A673 (cell line): ENCODE data around the gene EGLN3. TPM values are rescaled to one million over a fixed set of nuclear protein-coding genes. Genes with fewer than 3 reads are reported as not detected.

Source experiments
- BruUV-seq: library from RNA; stranded (reverse); fragments of 400-500 nt; replicated peaks from 2 replicates; lab custom pipeline; 2021; lab: Mats Ljungman, UMichigan
- CTCF ChIA-PET: fragments of 300-600 bp; sonication (Branson Sonifier 250); formaldehyde crosslinking; loops from one replicate; lab custom pipeline; 2022; ENCODE audit warnings: antibody characterized with exemption; lab: Charles Lee
- POLR2A ChIA-PET: fragments of 300-600 bp; sonication (Branson Sonifier 250); formaldehyde crosslinking; loops from one replicate; lab custom pipeline; 2022; ENCODE audit warnings: antibody characterized with exemption; ENCODE audit not compliant: low non-redundant PET; lab: Charles Lee
- DNase-seq: peaks from one replicate; pipeline ENCODE4 v3.0.0-alpha.2; 2015; ENCODE audit warnings: low spot score
- H3K27ac ChIP-seq: fragments of 200-600 bp; sonication (generic); 2 replicates; pipeline ENCODE4 v1.5.1; 2016; ENCODE audit warnings: mixed run types, low read depth, mild to moderate bottlenecking, mixed read lengths, antibody characterized with exemption, low read length; ENCODE audit not compliant: poor library complexity, severe bottlenecking
- H3K27me3 ChIP-seq: fragments of 200-600 bp; sonication (generic); replicated peaks from 2 replicates; pipeline ENCODE4 v1.6.1; 2017; ENCODE audit warnings: mixed run types, low read depth, mild to moderate bottlenecking, mixed read lengths, antibody characterized with exemption, low read length; ENCODE audit not compliant: insufficient read depth, poor library complexity
- H3K36me3 ChIP-seq: fragments of 200-600 bp; sonication (generic); 2 replicates; pipeline ENCODE4 v1.6.1; 2016; ENCODE audit warnings: mixed run types, mild to moderate bottlenecking, mixed read lengths, antibody characterized with exemption, low read length; ENCODE audit not compliant: insufficient read depth, poor library complexity, severe bottlenecking
- H3K4me1 ChIP-seq: fragments of 200-600 bp; sonication (generic); 2 replicates; pipeline ENCODE4 v1.6.1; 2017; ENCODE audit warnings: mixed run types, mild to moderate bottlenecking, mixed read lengths, antibody characterized with exemption, low read length; ENCODE audit not compliant: insufficient read depth, poor library complexity, severe bottlenecking
- H3K4me3 ChIP-seq: fragments of 200-600 bp; sonication (generic); 2 replicates; pipeline ENCODE4 v1.5.1; 2016; ENCODE audit warnings: low read depth, mixed run types, mild to moderate bottlenecking, mixed read lengths, low read length; ENCODE audit not compliant: poor library complexity, severe bottlenecking
- H3K9me3 ChIP-seq: fragments of 200-600 bp; sonication (generic); 2 replicates; pipeline ENCODE4 v1.6.1; 2016; ENCODE audit warnings: mixed run types, low read depth, mild to moderate bottlenecking, mixed read lengths, antibody characterized with exemption, low read length; ENCODE audit not compliant: poor library complexity, severe bottlenecking
- CTCF ChIP-seq: fragments of 300-800, 200-600 bp; sonication (generic); conservative IDR thresholded peaks from 2 replicates; pipeline ENCODE4 v1.5.1; 2017; ENCODE audit warnings: low read depth, mild to moderate bottlenecking, antibody characterized with exemption, low read length, moderate library complexity, mixed read lengths
- EZH2 ChIP-seq: fragments of 200-600 bp; sonication (generic); IDR thresholded peaks from 2 replicates; pipeline ENCODE4 v1.6.1; 2017; ENCODE audit warnings: borderline replicate concordance, low read depth, mild to moderate bottlenecking, mixed read lengths, antibody characterized with exemption, low read length; ENCODE audit not compliant: poor library complexity, severe bottlenecking
- intact Hi-C: fragments of 100-400 bp; cut with micrococcal nuclease; formaldehyde crosslinking; loops from one replicate; pipeline ENCODE4 v1.10.0; 2022; ENCODE audit not compliant: unreplicated experiment
- total RNA-seq: library from RNA; stranded (reverse); gene quantifications from 2 replicates; pipeline ENCODE4 v1.2.3, GENCODE V29; 2021

The EGLN3 gene
- total RNA-seq, 1 experiment from 2014 or later, result 2.4 TPM

DNA sequence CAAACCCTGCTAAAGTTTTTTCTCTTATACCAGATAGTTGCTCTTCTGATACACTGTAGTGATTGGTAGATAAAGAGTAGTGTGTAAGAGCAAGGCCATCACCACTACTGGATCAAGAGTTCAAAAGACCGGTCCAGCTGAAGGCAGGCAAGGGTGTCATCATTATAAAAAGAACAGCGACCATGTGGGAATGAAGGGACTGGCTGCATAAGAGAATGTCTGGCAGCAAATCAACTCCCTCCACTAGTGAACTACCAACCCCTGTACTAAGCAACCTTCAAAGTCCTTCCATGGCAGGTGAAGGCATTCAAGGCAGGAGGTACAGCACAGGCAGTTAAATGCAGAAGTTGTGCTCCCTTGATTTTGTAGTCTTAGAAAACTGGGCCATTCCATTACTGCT is 53.5 kb downstream of the EGLN3 start:
- BruUV-seq, result no TSS peak
- H3K9me3 ChIP-seq, result no peaks in the 10 kb centered on the region
- H3K4me1 ChIP-seq, result no peaks in the 10 kb centered on the region
- no peak overlapping the region for H3K4me3 ChIP-seq
- intact Hi-C loops, result no loop called here
- ChIA-PET CTCF (no interaction called here), POLR2A (no interaction called here)
- DNase-seq, result no peak
- H3K27ac ChIP-seq, result no peak overlapping the region
- no peaks in the 10 kb centered on the region for H3K36me3 ChIP-seq
- TF ChIP-seq EZH2 (no peak), CTCF (no peak)
- H3K27me3 ChIP-seq, result no peaks in the 10 kb centered on the region

GRCh38 chr14:33894339-33894738 is 56.5 kb downstream of the EGLN3 start:
- no peaks in the 10 kb centered on the region for H3K36me3 ChIP-seq
- H3K9me3 ChIP-seq, result no peaks in the 10 kb centered on the region
- no peak for DNase-seq
- ChIA-PET POLR2A (no interaction called here), CTCF (no interaction called here)
- no TSS peak for BruUV-seq
- intact Hi-C loops, result no loop called here
- no peaks in the 10 kb centered on the region for H3K4me1 ChIP-seq
- no peak overlapping the region for H3K4me3 ChIP-seq
- H3K27me3 ChIP-seq, result no peaks in the 10 kb centered on the region
- H3K27ac ChIP-seq, result no peak overlapping the region
- no peak for TF ChIP-seq EZH2
- TF ChIP-seq CTCF, result no peak

GRCh38 chr14:33891700-33892099 is 59.2 kb downstream of the EGLN3 start:
- intact Hi-C loops, result no loop called here

More at GRCh38 chr14:33891700-33892099, 59.2 kb downstream of the EGLN3 start:
- TF ChIP-seq CTCF (no peak), EZH2 (no peak)
- Histone ChIP-seq H3K27ac (no peak overlapping the region), H3K9me3 (no peaks in the 10 kb centered on the region), H3K4me1 (no peaks in the 10 kb centered on the region), H3K27me3 (no peaks in the 10 kb centered on the region), H3K4me3 (no peak overlapping the region), H3K36me3 (no peaks in the 10 kb centered on the region)
- no TSS peak for BruUV-seq
- no peak for DNase-seq
- ChIA-PET POLR2A (no interaction called here), CTCF (no interaction called here)
